ENCODE measurements around the gene SLC22A6.

GRCh38 chr11:62957147-62957546 lies 27.6 kb downstream of the SLC22A6 start:
- TF ChIP-seq POLR2A (IDR thresholded peaks at IDR 0.05; ENCODE audit: low read depth, low read length) (no peak), POLR2AphosphoS5 (IDR thresholded peaks at IDR 0.05; ENCODE audit: low read depth, low read length) (no peak), SPI1 (IDR thresholded peaks at IDR 0.05; ENCODE audit: low read depth, low read length) (no peak), TAF1 (IDR thresholded peaks at IDR 0.05; ENCODE audit: low read depth, low read length) (no peak), POU2F2 (IDR thresholded peaks at IDR 0.05; ENCODE audit: low read depth, low read length) (no peak)
